B cell (primary cell): Measurements from ENCODE around the gene FCGBP.

Source experiments
- EZH2 ChIP-seq: IDR thresholded peaks from 2 replicates; pipeline ENCODE4 v1.6.1; 2012; ENCODE audit warnings: borderline replicate concordance, low read depth, mild to moderate bottlenecking, moderate library complexity, low read length; ENCODE audit not compliant: insufficient read depth, poor library complexity, severe bottlenecking
- TF ChIP-seq, protein P1 (sequence below): fragments of 200-600 bp; IDR thresholded peaks from one replicate; pipeline ENCODE4 v1.8.0; 2022; ENCODE audit warnings: antibody characterized with exemption, mild to moderate bottlenecking

GRCh38 chr19:39946532-39946931, 12.1 kb upstream of the FCGBP start:
- TF ChIP-seq, protein P1, sequence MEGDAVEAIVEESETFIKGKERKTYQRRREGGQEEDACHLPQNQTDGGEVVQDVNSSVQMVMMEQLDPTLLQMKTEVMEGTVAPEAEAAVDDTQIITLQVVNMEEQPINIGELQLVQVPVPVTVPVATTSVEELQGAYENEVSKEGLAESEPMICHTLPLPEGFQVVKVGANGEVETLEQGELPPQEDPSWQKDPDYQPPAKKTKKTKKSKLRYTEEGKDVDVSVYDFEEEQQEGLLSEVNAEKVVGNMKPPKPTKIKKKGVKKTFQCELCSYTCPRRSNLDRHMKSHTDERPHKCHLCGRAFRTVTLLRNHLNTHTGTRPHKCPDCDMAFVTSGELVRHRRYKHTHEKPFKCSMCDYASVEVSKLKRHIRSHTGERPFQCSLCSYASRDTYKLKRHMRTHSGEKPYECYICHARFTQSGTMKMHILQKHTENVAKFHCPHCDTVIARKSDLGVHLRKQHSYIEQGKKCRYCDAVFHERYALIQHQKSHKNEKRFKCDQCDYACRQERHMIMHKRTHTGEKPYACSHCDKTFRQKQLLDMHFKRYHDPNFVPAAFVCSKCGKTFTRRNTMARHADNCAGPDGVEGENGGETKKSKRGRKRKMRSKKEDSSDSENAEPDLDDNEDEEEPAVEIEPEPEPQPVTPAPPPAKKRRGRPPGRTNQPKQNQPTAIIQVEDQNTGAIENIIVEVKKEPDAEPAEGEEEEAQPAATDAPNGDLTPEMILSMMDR = no peak
- no peak for TF ChIP-seq EZH2
